Measurements from ENCODE around the gene MRPL4. TPM values are rescaled to one million over a fixed set of nuclear protein-coding genes. Genes with fewer than 3 reads are reported as not detected.

Gene MRPL4
- total and polyA plus RNA-seq, 2 of the 13 experiments (the other 11 are each of a cell fraction or from before 2014, with no cell fraction given) = 40.6 to 42.5 TPM

- TF ChIP-seq ZNF790 (CRISPR knock-in tag; IDR thresholded peaks at IDR 0.05; ENCODE audit: borderline replicate concordance) (no peak), ZNF879 (CRISPR knock-in tag; IDR thresholded peaks at IDR 0.05) (no peak), ZNF616 (CRISPR knock-in tag; IDR thresholded peaks at IDR 0.05; ENCODE audit: low read depth) (peak; percentile 78; the same call in 1 of the 2 replicates), EP300 (IDR thresholded peaks at IDR 0.05; ENCODE audit: low read depth in 2 of 2, low read length in 2 of 2) (no peak), EP300 (CRISPR knock-in tag; IDR thresholded peaks at IDR 0.05; ENCODE audit: borderline replicate concordance) (0 out of 2 replicates have a peak, but pooled peaks have one; percentile 18), ZNF24 (IDR thresholded peaks at IDR 0.05) (no peak), PAWR (CRISPR knock-in tag; IDR thresholded peaks at IDR 0.05; ENCODE audit: borderline replicate concordance) (no peak), NFE2L1 (CRISPR knock-in tag; IDR thresholded peaks at IDR 0.05; ENCODE audit: borderline replicate concordance) (no peak), ZNF777 (CRISPR knock-in tag; IDR thresholded peaks at IDR 0.05) (no peak), ZFY (CRISPR knock-in tag; IDR thresholded peaks at IDR 0.05) (peak; percentile 86), CREM (IDR thresholded peaks at IDR 0.05) (no peak), CREM (CRISPR knock-in tag; IDR thresholded peaks at IDR 0.05) (no peak), IRF1 (CRISPR knock-in tag; IDR thresholded peaks at IDR 0.05; ENCODE audit: low read depth) (no peak), SUZ12 (IDR thresholded peaks at IDR 0.05; ENCODE audit: low read depth, low read length) (no peak), SMAD9 (CRISPR knock-in tag; IDR thresholded peaks at IDR 0.05) (no peak)
- TF ChIP-seq, protein P1, sequence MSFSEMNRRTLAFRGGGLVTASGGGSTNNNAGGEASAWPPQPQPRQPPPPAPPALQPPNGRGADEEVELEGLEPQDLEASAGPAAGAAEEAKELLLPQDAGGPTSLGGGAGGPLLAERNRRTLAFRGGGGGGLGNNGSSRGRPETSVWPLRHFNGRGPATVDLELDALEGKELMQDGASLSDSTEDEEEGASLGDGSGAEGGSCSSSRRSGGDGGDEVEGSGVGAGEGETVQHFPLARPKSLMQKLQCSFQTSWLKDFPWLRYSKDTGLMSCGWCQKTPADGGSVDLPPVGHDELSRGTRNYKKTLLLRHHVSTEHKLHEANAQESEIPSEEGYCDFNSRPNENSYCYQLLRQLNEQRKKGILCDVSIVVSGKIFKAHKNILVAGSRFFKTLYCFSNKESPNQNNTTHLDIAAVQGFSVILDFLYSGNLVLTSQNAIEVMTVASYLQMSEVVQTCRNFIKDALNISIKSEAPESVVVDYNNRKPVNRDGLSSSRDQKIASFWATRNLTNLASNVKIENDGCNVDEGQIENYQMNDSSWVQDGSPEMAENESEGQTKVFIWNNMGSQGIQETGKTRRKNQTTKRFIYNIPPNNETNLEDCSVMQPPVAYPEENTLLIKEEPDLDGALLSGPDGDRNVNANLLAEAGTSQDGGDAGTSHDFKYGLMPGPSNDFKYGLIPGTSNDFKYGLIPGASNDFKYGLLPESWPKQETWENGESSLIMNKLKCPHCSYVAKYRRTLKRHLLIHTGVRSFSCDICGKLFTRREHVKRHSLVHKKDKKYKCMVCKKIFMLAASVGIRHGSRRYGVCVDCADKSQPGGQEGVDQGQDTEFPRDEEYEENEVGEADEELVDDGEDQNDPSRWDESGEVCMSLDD (CRISPR knock-in tag; IDR thresholded peaks at IDR 0.05; ENCODE audit: borderline replicate concordance) = no peak
- TF ChIP-seq, protein P2, sequence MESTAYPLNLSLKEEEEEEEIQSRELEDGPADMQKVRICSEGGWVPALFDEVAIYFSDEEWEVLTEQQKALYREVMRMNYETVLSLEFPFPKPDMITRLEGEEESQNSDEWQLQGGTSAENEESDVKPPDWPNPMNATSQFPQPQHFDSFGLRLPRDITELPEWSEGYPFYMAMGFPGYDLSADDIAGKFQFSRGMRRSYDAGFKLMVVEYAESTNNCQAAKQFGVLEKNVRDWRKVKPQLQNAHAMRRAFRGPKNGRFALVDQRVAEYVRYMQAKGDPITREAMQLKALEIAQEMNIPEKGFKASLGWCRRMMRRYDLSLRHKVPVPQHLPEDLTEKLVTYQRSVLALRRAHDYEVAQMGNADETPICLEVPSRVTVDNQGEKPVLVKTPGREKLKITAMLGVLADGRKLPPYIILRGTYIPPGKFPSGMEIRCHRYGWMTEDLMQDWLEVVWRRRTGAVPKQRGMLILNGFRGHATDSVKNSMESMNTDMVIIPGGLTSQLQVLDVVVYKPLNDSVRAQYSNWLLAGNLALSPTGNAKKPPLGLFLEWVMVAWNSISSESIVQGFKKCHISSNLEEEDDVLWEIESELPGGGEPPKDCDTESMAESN (CRISPR knock-in tag; conservative IDR thresholded peaks at IDR 0.05) = no peak
- TF ChIP-seq, protein P3, sequence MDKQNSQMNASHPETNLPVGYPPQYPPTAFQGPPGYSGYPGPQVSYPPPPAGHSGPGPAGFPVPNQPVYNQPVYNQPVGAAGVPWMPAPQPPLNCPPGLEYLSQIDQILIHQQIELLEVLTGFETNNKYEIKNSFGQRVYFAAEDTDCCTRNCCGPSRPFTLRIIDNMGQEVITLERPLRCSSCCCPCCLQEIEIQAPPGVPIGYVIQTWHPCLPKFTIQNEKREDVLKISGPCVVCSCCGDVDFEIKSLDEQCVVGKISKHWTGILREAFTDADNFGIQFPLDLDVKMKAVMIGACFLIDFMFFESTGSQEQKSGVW (CRISPR knock-in tag; IDR thresholded peaks at IDR 0.05; ENCODE audit: borderline replicate concordance) = no peak
- TF ChIP-seq, protein P4, sequence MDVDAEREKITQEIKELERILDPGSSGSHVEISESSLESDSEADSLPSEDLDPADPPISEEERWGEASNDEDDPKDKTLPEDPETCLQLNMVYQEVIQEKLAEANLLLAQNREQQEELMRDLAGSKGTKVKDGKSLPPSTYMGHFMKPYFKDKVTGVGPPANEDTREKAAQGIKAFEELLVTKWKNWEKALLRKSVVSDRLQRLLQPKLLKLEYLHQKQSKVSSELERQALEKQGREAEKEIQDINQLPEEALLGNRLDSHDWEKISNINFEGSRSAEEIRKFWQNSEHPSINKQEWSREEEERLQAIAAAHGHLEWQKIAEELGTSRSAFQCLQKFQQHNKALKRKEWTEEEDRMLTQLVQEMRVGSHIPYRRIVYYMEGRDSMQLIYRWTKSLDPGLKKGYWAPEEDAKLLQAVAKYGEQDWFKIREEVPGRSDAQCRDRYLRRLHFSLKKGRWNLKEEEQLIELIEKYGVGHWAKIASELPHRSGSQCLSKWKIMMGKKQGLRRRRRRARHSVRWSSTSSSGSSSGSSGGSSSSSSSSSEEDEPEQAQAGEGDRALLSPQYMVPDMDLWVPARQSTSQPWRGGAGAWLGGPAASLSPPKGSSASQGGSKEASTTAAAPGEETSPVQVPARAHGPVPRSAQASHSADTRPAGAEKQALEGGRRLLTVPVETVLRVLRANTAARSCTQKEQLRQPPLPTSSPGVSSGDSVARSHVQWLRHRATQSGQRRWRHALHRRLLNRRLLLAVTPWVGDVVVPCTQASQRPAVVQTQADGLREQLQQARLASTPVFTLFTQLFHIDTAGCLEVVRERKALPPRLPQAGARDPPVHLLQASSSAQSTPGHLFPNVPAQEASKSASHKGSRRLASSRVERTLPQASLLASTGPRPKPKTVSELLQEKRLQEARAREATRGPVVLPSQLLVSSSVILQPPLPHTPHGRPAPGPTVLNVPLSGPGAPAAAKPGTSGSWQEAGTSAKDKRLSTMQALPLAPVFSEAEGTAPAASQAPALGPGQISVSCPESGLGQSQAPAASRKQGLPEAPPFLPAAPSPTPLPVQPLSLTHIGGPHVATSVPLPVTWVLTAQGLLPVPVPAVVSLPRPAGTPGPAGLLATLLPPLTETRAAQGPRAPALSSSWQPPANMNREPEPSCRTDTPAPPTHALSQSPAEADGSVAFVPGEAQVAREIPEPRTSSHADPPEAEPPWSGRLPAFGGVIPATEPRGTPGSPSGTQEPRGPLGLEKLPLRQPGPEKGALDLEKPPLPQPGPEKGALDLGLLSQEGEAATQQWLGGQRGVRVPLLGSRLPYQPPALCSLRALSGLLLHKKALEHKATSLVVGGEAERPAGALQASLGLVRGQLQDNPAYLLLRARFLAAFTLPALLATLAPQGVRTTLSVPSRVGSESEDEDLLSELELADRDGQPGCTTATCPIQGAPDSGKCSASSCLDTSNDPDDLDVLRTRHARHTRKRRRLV (CRISPR knock-in tag; IDR thresholded peaks at IDR 0.05) = no peak
Observed at GRCh38 chr19:10206226-10206885, 45.7 kb upstream of the MRPL4 start (continued).

Data from HepG2 (cell line).